ENCODE data around the gene PRTG.
A peak's percentile ranks its signal among the peaks of the same experiment; 100 is the strongest.
"Not testable (repeated sequence)": the region's sequence is repeated elsewhere in the genome, so short reads cannot be mapped to it uniquely, and the experiment has no call there.

The PRTG gene

DNA sequence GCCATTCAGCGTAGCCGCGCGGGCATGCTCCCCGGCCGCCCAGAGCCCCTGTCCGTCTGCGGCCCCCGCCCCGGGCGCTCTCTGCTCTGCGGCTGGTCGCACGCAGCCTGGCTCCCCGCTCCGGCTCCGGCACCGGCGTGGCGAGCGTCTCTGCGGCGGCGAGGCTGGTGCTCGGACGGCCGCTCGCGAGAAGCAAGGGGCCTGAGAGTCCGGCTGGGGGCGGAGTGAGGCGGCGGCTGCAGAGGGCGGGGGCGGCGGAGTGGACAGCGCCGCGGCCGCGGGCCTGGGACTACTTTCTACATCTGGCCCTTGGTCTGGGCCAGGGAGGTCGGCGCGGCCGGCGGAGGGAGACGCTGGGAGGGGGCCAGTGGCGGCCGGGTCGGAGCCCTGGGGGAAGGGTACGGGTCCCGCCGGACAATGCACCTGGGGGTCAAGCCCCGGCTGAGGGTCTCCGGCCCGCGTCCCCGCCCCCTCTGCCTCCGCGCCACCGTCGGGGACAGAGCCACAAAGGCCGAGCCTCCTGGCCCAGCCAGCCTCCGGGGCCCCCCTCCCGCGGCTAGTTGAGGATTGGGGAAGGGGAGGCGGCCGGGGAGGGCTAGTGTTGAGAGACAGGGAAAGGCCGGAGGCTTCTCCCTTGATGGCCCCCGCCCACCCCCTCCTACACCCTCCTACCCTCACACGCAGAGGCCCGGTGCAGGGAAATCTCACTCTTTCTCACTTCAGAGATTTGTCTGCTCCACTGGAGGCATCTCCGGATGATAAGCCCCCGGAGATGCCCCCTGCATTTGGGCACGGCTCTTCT, at the start of gene PRTG:
Gene PRTG, minus strand, starts transcription at position 226 of the 802 bp plus-strand sequence. Its CDS starts 221 bp downstream, at position 5.
- no peak for DNase-seq

DNA sequence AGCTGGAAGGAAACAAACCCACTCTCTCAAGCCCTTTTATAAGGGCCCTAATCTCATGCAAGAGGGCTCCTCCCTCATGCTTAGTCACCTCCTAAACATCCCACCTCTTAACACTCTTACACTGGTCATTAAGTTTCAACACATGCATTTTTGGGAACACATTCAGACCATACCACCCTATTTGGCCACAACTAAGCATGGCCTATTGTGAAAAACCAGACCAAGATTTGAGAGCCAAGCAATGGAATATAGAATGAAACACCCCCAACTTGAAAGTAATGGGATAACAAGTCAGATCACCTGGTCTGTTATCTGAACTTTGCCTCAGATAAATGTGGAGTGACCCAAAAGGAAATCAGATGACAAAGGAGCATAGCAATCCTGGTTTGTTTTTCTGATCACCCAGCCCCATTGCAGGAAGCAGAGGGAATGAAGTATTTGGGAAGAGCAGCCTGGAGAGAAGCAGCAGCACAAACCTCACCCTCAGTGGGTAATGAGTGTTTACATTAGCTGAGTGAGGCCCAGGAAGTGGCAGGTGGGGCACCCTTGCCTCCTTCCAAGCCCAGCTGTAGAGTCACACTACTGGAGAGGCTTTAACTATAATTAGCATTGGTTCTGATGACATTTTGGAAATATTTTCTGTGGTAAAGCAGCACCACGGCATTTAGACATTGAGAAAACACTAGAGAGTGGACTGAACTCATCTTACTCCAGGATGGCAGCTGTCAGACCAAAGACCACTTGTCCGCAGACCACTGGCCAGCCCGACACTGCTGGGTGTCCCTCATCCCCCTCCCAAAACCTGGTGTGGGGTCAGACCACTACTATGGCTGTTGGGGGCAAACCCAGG, 48.8 kb upstream of the PRTG start:
- DNase-seq = no peak

- DNase-seq = peak; percentile 77
These were observed 46.2 kb upstream of the PRTG start for GRCh38 chr15:55789066-55789660.

- no peak for DNase-seq
These were observed 43.4 kb upstream of the PRTG start for GRCh38 chr15:55786341-55786740.

DNA sequence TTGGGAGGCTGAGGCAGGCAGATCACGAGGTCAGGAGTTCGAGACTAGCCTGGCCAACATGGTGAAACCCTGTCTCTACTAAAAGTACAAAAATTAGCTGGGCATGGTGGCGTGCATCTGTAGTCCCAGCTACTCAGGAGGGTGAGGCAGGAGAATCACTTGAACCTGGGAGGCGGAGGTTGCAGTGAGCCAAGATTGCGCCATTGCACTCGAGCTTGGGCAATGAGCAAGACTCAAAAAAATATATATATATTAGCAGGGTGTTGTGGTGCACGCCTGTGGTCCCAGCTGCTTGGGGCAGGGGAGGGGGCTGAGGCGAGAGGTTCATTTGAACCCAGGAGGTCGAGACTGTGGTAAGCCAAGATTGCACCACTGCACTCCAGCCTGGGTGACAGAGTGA, 42.6 kb upstream of the PRTG start:
- not testable (repeated sequence) for DNase-seq

- DNase-seq = no peak
These were observed 41.3 kb upstream of the PRTG start for GRCh38 chr15:55784286-55784685.

GRCh38 chr15:55782901-55783300, 39.9 kb upstream of the PRTG start:
- no peak for DNase-seq

- no peak for DNase-seq
These were observed 37.3 kb upstream of the PRTG start for GRCh38 chr15:55780292-55780691.

GRCh38 chr15:55778932-55779331, 36.0 kb upstream of the PRTG start:
- no peak for DNase-seq

GRCh38 chr15:55775316-55775715, 32.4 kb upstream of the PRTG start:
- no peak for DNase-seq

- DNase-seq = peak; percentile 70
These were observed 31.4 kb upstream of the PRTG start for GRCh38 chr15:55774113-55774970.

DNA sequence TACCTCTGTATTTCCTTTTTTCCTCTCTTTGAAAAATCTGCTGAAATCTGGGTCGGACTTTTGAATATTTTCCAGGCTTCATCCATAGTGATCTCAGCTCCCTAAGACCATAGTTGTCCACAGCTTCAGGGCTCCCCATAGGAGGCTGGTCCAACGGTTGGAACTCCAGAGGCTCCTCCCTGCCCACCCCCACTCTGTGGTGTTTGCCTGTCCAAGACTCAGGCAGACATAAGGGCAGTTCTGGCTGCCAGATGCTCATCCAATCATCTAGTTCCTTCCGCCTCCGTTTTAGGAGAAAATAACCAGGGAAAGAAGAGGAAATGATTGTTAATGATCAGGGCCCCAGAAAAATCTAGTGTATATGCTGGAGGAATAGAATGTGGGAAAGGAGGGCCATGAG, 27.9 kb upstream of the PRTG start:
- no peak for DNase-seq

- no peak for DNase-seq
These were observed 27.3 kb upstream of the PRTG start for GRCh38 chr15:55770261-55770660.

- DNase-seq = no peak
These were observed 25.8 kb upstream of the PRTG start for GRCh38 chr15:55768670-55769185.

GRCh38 chr15:55766676-55767075, 23.7 kb upstream of the PRTG start:
- no peak for DNase-seq

- DNase-seq = no peak
These were observed 21.4 kb upstream of the PRTG start for GRCh38 chr15:55764398-55764797.

DNA sequence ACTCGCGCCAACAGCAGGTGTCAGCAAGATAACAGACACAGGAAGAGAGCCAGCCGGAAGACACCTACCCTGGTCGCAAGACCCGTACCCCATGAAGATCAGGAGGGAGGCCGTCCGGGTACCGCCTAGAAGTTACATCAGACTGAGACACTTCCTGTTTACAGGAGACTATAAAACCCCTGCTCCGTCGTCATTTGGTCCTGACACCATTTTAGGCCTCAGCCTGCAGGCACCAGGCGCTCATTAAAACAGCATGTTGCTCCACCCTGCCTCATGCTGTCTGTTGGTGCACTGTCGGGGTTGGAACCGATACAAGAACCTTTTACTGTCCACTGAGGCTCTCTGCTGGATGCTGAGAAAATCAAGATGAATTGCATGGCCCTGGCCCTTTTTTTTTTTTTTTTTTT, 15.6 kb upstream of the PRTG start:
- DNase-seq = no peak

DNA sequence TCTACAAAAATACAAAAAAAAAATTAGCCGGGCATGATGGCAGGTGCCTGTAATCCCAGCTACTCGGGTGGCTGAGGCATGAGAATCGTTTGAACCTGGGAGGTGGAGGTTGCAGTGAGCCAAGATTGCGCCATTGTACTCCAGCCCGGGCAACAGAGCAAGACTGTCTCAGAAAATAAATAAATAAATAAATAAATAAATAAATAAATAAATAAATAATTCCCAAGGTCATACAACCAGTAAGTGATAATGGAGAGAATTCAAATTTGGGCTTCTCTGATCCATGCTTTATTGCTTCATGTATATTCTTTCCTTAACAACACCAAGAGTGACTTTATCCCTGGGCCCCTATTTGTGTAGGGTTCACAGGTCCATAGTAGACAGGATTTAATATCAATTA, 10.5 kb upstream of the PRTG start:
- DNase-seq = not testable (repeated sequence)

DNA sequence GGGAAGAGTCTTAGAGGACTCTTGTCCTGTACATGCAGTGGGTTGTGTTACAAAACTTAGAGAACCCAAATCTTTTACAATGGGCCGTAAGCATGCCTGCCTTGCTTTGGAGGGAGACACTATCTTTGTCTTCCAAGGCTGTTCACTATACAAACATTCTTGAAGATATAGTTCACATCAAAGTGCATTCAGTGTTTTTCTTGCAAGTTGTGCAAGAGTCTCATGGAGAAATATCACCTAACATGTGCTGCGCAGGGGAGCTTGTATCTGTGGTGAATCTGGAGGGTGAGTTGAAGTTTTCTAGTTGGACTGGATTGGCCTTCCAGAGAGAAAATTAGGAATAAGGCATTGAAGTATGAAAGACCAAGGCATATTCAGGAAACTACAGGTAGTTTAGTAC, 7.8 kb upstream of the PRTG start:
- DNase-seq = no peak

DNA sequence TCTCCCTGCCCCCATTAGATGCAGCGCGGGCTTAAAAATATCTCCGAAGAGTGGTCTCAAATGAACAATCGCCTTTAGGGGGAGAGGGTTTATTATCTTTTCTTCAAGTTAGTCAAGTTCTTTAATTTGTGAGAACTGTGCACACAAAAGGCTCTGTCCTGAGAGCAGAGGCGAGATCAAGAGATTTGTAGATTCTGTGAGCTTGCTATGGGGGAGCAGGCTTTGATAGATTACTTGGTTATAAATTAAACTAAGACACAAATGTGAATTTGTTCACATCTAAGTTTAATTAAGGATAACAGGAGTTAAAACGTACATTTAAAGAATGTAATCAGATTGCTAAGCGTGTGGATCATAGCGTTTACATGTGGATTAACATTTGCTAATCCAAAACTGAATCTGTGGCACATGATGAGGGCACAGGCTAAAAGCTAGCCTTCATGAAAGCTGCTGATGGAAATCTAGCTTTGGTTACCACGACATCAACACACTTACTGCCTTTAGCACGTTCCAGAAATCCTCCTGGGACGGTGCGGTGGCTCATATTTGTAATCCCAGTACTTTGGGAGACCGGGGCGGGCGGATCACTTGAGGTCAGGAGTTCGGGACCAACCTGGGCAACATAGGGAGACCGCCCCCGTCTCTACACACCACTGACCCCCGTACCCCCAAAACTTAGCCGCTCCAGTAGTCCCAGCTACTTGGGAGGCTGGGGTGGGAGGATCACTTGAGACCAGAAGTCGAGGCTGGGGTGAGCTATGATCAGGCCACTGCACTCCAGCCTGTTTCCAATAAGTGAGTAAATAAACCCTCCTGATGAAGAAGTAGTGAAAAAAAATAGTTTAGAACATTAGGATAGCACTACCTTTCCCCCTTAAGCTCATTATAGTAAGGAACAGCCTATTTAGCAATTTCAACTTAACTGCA, 1.0 kb upstream of the PRTG start:
- DNase-seq = no peak

DNA sequence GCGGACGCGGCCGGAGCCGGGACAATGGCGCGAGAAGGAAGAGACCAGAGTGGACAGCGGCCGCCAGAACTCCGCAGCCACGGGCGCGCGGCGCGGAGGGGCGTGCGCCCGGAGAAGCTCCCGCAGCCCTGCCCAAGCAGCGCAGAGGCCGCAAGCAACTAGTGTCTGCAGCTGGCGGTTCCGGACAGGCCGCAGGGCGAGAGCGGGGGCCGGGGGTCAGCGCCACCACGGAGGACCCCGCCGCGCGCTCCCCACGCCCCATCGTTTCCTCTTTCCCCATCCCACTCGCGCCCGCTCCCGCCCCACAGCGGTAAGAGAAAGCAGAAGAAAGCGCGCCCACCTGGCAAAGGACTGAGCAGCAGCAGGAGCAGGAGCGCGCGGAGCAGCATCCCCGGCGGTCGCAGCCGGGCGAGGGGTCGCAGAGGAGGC, 440 bp downstream of the PRTG start:
- peak; percentile 67 for DNase-seq
